A549 (cell line): ENCODE data around the gene BNIPL. TPM values are rescaled to one million over a fixed set of nuclear protein-coding genes. Genes with fewer than 3 reads are reported as not detected.
A peak's percentile ranks its signal among the peaks of the same experiment; 100 is the strongest.

Experiments
- ATAC-seq, 2 experiments: fragments of 200-7000 bp in 1 of 2; fragments of >200 bp in 1 of 2; cut with Nextera tagmentation in 1 of 2; cut with Tn5 transposase in 1 of 2; 3 replicates each; pipeline versions ENCODE4 v1.8.0 to v1.9.1; 2018 to 2020; ENCODE audit warnings: mild to moderate bottlenecking in 1 of 2, moderate library complexity in 1 of 2
- CTCF ChIA-PET: fragments of 300-600 bp; sonication (Branson Sonifier 250); formaldehyde crosslinking; extraction: SDS; loops from one replicate; lab custom pipeline; 2021; ENCODE audit warnings: antibody characterized with exemption, inconsistent platforms; lab: Yijun Ruan, JAX
- POLR2A ChIA-PET: fragments of 350-600 bp; formaldehyde crosslinking; extraction: SDS; loops from one replicate; lab custom pipeline; 2021; ENCODE audit warnings: antibody characterized with exemption, inconsistent platforms; lab: Yijun Ruan, JAX
- DNase-seq, 2 experiments: peaks; one replicate each; pipeline versions ENCODE4 v3.0.0 to v3.0.0-alpha.2; 2011 to 2016; ENCODE audit warnings: low read depth in 1 of 2, low spot score in 1 of 2
- FAIRE-seq: peaks from 2 replicates; lab custom pipeline; 2011; peaks lifted over from hg19 to GRCh38; lab: Jason Lieb, UNC
- H3K27ac ChIP-seq, 2 experiments: fragments of >200 bp; sonication (Bioruptor Twin); formaldehyde crosslinking; 3 replicates each; pipeline ENCODE4 v1.5.1; 2016 to 2017
- H3K4me1 ChIP-seq: fragments of >200 bp; sonication (Bioruptor Twin); formaldehyde crosslinking; 3 replicates; pipeline ENCODE4 v1.6.1; 2016
- H3K4me2 ChIP-seq: fragments of >200 bp; sonication (Bioruptor Twin); formaldehyde crosslinking; 3 replicates; pipeline ENCODE4 v1.6.1; 2016
- H3K4me3 ChIP-seq: fragments of >200 bp; sonication (Bioruptor Twin); formaldehyde crosslinking; 3 replicates; pipeline ENCODE4 v1.5.1; 2016
- H3K9me3 ChIP-seq: fragments of >200 bp; sonication (Bioruptor Twin); formaldehyde crosslinking; 3 replicates; pipeline ENCODE4 v1.6.1; 2016
- BHLHE40 ChIP-seq: IDR thresholded peaks from 2 replicates; pipeline ENCODE4 v1.6.1; 2012; ENCODE audit warnings: low read depth, low read length, inconsistent platforms
- CBX2 ChIP-seq: fragments of 200-600 bp; sonication (generic); IDR thresholded peaks from 2 replicates; pipeline ENCODE4 v1.6.1; 2016; ENCODE audit warnings: low read depth, mild to moderate bottlenecking, borderline replicate concordance
- CEBPB ChIP-seq, 2 experiments: fragments of >200 bp in 1 of 2; sonication (Bioruptor Twin) in 1 of 2; formaldehyde crosslinking in 1 of 2; IDR thresholded peaks; 2 replicates each; pipeline ENCODE4 v1.6.1; 2012 to 2016
- CTCF ChIP-seq: fragments of >200 bp; sonication (Bioruptor Twin); formaldehyde crosslinking; IDR thresholded peaks from 3 replicates; pipeline ENCODE4 v1.5.1; 2016
- EHMT2 ChIP-seq: fragments of 200-600 bp; sonication (generic); IDR thresholded peaks from 2 replicates; pipeline ENCODE4 v1.6.1; 2016; ENCODE audit warnings: antibody characterized with exemption, low read depth, mild to moderate bottlenecking, moderate library complexity
- FOSL2 ChIP-seq, 2 experiments: fragments of 450-650 bp in 1 of 2; fragments of >200 bp in 1 of 2; sonication (Bioruptor Twin) in 1 of 2; formaldehyde crosslinking; IDR thresholded peaks; 2 replicates each; pipeline versions ENCODE4 v1.5.0 to v1.6.1; 2016 to 2020; ENCODE audit warnings: mild to moderate bottlenecking in 1 of 2, moderate library complexity in 1 of 2
- FOXS1 ChIP-seq: fragments of 250-450 bp; sonication (Bioruptor Pico); IDR thresholded peaks from 2 replicates; pipeline ENCODE4 v1.5.0; 2020; ENCODE audit warnings: mild to moderate bottlenecking, moderate library complexity
- HDAC2 ChIP-seq: fragments of 200-600 bp; sonication (generic); IDR thresholded peaks from 2 replicates; pipeline ENCODE4 v1.6.1; 2016
- HEYL ChIP-seq: fragments of 250-450 bp; sonication (Bioruptor Pico); IDR thresholded peaks from 2 replicates; pipeline ENCODE4 v1.8.0; 2021; ENCODE audit warnings: mild to moderate bottlenecking, moderate library complexity
- HOXB13 ChIP-seq: fragments of 250-450 bp; sonication (Bioruptor Pico); IDR thresholded peaks from 2 replicates; pipeline ENCODE4 v1.5.0; 2020; ENCODE audit warnings: low read depth, mild to moderate bottlenecking, moderate library complexity
- MAFK ChIP-seq: fragments of 450-650 bp; IDR thresholded peaks from 2 replicates; pipeline ENCODE4 v1.6.1; 2014; ENCODE audit not compliant: partially characterized antibody
- MAZ ChIP-seq: fragments of 150-350 bp; IDR thresholded peaks from 2 replicates; pipeline ENCODE4 v1.6.1; 2014; ENCODE audit warnings: antibody characterized with exemption, low read depth, low read length, borderline replicate concordance
- NR3C1 ChIP-seq: fragments of >200 bp; sonication (Bioruptor Twin); formaldehyde crosslinking; IDR thresholded peaks from 3 replicates; pipeline ENCODE4 v1.6.1; 2017
- POLR2A ChIP-seq: IDR thresholded peaks from 2 replicates; pipeline ENCODE4 v1.6.1; 2012; ENCODE audit warnings: mild to moderate bottlenecking, low read length
- POLR2AphosphoS2 ChIP-seq: conservative IDR thresholded peaks from 2 replicates; pipeline ENCODE4 v1.6.1; 2012; ENCODE audit warnings: low read length, improper control_type of control experiment, inconsistent platforms
- RARB ChIP-seq: fragments of 250-450 bp; sonication (Bioruptor Pico); IDR thresholded peaks from 2 replicates; pipeline ENCODE4 v1.8.0; 2021; ENCODE audit warnings: mild to moderate bottlenecking, moderate library complexity
- RNF2 ChIP-seq: fragments of 200-600 bp; sonication (generic); IDR thresholded peaks from 2 replicates; pipeline ENCODE4 v1.6.1; 2016; ENCODE audit warnings: low read depth, mild to moderate bottlenecking, antibody characterized with exemption, moderate library complexity, borderline replicate concordance
- SMC3 ChIP-seq: fragments of >200 bp; sonication (Bioruptor Twin); formaldehyde crosslinking; IDR thresholded peaks from 3 replicates; pipeline ENCODE4 v1.6.1; 2018; ENCODE audit warnings: inconsistent platforms
- TP53 ChIP-seq: fragments of 250-450 bp; sonication (Bioruptor Pico); IDR thresholded peaks from 2 replicates; pipeline ENCODE4 v1.5.0; 2021; ENCODE audit warnings: mild to moderate bottlenecking, moderate library complexity
- ZNF302 ChIP-seq: fragments of 250-450 bp; sonication (Bioruptor Pico); IDR thresholded peaks from 2 replicates; pipeline ENCODE4 v1.9.0; 2021; ENCODE audit warnings: inconsistent platforms, mild to moderate bottlenecking, moderate library complexity
- WGBS: methylation state at CpG from one replicate; pipeline ENCODE4 v1.1.6; 2017; ENCODE audit errors: missing lambda C conversion rate; 5-methylcytosine and 5-hydroxymethylcytosine counted together
- polyA plus RNA-seq, 4 experiments: library from polyadenylated mRNA; depleted of rRNA in 3 of 4; stranded (reverse); fragments of >200 nt; fragmentation: RNase III in 1 of 4; extraction: RNeasy Plus Mini Kit Qiagen cat#74134 plus additional on column Dnase treatment in 1 of 4; gene quantifications; 2 replicates in 3 of 4; 3 replicates in 1 of 4; pipeline ENCODE4 v1.2.3, GENCODE V29; 2011 to 2017
- TF ChIP-seq, protein P1 (sequence below): IDR thresholded peaks from 2 replicates; pipeline ENCODE4 v1.6.1; 2012; ENCODE audit warnings: low read depth, borderline replicate concordance
- TF ChIP-seq, protein P2 (sequence below): fragments of 250-450 bp; sonication (Bioruptor Pico); IDR thresholded peaks from 2 replicates; pipeline ENCODE4 v1.5.0; 2021; ENCODE audit warnings: mild to moderate bottlenecking, moderate library complexity, borderline replicate concordance

Gene BNIPL
- polyA plus RNA-seq, 2 of the 4 experiments (the other 2 are of a cell fraction) = 0.22 to 0.30 TPM

DNA sequence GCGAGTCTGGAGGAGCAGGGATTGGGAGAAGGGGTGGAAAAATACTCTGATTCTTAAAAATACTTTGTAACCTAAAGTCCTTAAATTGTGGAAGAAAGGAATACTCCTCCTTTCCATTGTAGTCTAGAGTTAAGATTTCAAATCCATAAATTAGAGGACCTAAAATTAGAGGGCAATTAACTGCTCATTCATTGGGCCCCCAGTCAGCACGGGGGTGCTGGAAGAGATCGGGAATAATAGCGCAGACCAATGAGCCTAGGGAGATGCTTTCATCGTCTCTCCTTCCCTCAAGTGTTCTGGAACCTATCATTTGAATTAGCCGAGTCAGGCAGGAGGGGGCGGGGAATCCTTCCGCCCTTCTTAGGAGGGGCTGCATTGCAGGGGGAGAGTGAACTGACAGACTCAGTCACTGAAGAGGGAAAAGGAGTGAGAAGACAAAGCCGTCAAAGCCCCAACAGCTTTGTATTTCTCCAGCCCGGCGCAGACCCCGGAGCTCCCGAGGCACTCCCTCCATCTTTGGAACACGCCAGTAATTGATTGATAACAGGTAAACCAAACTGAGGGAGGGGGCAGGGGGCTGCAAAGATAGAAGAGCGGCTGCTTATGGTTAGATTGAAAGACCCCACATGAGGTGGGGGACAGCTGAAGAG is 23.7 kb downstream of the BNIPL start, which contains the start of gene MLLT11:
MLLT11 (plus strand) TSS at position 391 of the 650 bp plus-strand sequence. CDS start 6,828 bp downstream, outside the sequence.
- POLR2A ChIA-PET = interaction anchor here (0.8 to 5.6 kb wide), 5 partner anchors 9 to 12 kb away, joined by 3 to 34 read pairs (median 6); partner anchors contain the start of genes C1orf56 and GABPB2
- H3K9me3 ChIP-seq = no peaks in the 10 kb centered on the region
- peak within 1 kb of the TSS; percentile 98 to 100 for H3K27ac ChIP-seq
- 1% methylated on average over 14 of the region's 15 CpGs for WGBS
- CTCF ChIA-PET = interaction anchor here (0.6 to 7.8 kb wide), 21 partner anchors 8 to 97 kb away, joined by 3 to 86 read pairs (median 4); partner anchors contain the start of genes GABPB2, MINDY1, PRUNE1 and TNFAIP8L2
- H3K4me3 ChIP-seq = peak within 1 kb of the TSS; percentile 90
- ATAC-seq (peak; percentile 68 to 73), FAIRE-seq (no peak), DNase-seq (peak; percentile 66 to 73)
- H3K4me1 ChIP-seq = peaks cover 58% of the 10 kb centered on the region
- H3K4me2 ChIP-seq = peak within 1 kb of the TSS; percentile 98
- TF ChIP-seq HOXB13 (CRISPR knock-in tag) (no peak), MAFK (peak; percentile 65), CTCF (no peak), HEYL (CRISPR knock-in tag) (no peak), FOXS1 (no peak), RARB (no peak), MAZ (no peak), SMC3 (no peak), CBX2 (no peak), CEBPB (IDR thresholded peaks at IDR 0.05) (0 out of 4 replicates have a peak, but pooled peaks of 1 of the 2 experiments have one; percentile 8), POLR2A (peak; percentile 60), RNF2 (no peak), HDAC2 (no peak), BHLHE40 (no peak), FOSL2 (IDR thresholded peaks at IDR 0.05) (no peak), FOSL2 (CRISPR knock-in tag; IDR thresholded peaks at IDR 0.05) (no peak), EHMT2 (no peak), NR3C1 (no peak), POLR2AphosphoS2 (no peak), ZNF302 (CRISPR knock-in tag) (no peak), TP53 (CRISPR knock-in tag) (no peak)
- TF ChIP-seq, protein P1, sequence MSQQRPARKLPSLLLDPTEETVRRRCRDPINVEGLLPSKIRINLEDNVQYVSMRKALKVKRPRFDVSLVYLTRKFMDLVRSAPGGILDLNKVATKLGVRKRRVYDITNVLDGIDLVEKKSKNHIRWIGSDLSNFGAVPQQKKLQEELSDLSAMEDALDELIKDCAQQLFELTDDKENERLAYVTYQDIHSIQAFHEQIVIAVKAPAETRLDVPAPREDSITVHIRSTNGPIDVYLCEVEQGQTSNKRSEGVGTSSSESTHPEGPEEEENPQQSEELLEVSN = peak; percentile 48; the same call in 1 of the 2 replicates
- TF ChIP-seq, protein P2, sequence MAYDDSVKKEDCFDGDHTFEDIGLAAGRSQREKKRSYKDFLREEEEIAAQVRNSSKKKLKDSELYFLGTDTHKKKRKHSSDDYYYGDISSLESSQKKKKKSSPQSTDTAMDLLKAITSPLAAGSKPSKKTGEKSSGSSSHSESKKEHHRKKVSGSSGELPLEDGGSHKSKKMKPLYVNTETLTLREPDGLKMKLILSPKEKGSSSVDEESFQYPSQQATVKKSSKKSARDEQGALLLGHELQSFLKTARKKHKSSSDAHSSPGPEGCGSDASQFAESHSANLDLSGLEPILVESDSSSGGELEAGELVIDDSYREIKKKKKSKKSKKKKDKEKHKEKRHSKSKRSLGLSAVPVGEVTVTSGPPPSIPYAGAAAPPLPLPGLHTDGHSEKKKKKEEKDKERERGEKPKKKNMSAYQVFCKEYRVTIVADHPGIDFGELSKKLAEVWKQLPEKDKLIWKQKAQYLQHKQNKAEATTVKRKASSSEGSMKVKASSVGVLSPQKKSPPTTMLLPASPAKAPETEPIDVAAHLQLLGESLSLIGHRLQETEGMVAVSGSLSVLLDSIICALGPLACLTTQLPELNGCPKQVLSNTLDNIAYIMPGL = no peak
